HG02981 (cell line): Measurements from ENCODE around the gene LRP5.

Experiments used
- ATAC-seq: cut with Tn5 transposase; IDR thresholded peaks from one replicate; pipeline ENCODE4 v1.9.1; 2021; ENCODE audit warnings: mild to moderate bottlenecking, moderate library complexity; ENCODE audit not compliant: unreplicated experiment

The LRP5 gene

GRCh38 chr11:68328374-68329091, 16.1 kb downstream of the LRP5 start:
- no peak for ATAC-seq

- no peak for ATAC-seq
These were observed 17.1 kb downstream of the LRP5 start for GRCh38 chr11:68329536-68329935.

- ATAC-seq: no peak
These were observed 17.7 kb downstream of the LRP5 start for GRCh38 chr11:68329978-68330699.

GRCh38 chr11:68330700-68331337, 18.4 kb downstream of the LRP5 start:
- no peak for ATAC-seq

- ATAC-seq: no peak
These were observed 19.1 kb downstream of the LRP5 start for GRCh38 chr11:68331338-68331947.

- no peak for ATAC-seq
These were observed 19.8 kb downstream of the LRP5 start for GRCh38 chr11:68332186-68332585.

GRCh38 chr11:68333173-68333572, 20.8 kb downstream of the LRP5 start:
- no peak for ATAC-seq

GRCh38 chr11:68334923-68335322, 22.5 kb downstream of the LRP5 start:
- no peak for ATAC-seq

GRCh38 chr11:68335683-68336082, 23.3 kb downstream of the LRP5 start:
- ATAC-seq: no peak

GRCh38 chr11:68336716-68337115, 24.3 kb downstream of the LRP5 start:
- ATAC-seq: no peak

GRCh38 chr11:68337399-68337835, 25.0 kb downstream of the LRP5 start:
- ATAC-seq: no peak

GRCh38 chr11:68338051-68338780, 25.8 kb downstream of the LRP5 start:
- ATAC-seq: no peak

GRCh38 chr11:68340003-68340767, 27.8 kb downstream of the LRP5 start:
- no peak for ATAC-seq

GRCh38 chr11:68340784-68341556, 28.6 kb downstream of the LRP5 start:
- no peak for ATAC-seq

GRCh38 chr11:68341557-68342458, 29.4 kb downstream of the LRP5 start:
- no peak for ATAC-seq

- no peak for ATAC-seq
These were observed 30.2 kb downstream of the LRP5 start for GRCh38 chr11:68342459-68343158.

- ATAC-seq: no peak
These were observed 31.4 kb downstream of the LRP5 start for GRCh38 chr11:68343761-68344256.
